Measurements from ENCODE around the gene NR6A1.
"Not testable (repeated sequence)": the region's sequence is repeated elsewhere in the genome, so short reads cannot be mapped to it uniquely, and the experiment has no call there.

The NR6A1 gene

GRCh38 chr9:124776954-124777648 lies 6.0 kb upstream of the NR6A1 start, which contains the start of gene OLFML2A:
Gene OLFML2A (plus strand): TSS chr9:124777133. CDS start chr9:124777271, 138 bp downstream.
- no peak for DNase-seq (ENCODE audit: low read depth in 2 of 2)

DNA sequence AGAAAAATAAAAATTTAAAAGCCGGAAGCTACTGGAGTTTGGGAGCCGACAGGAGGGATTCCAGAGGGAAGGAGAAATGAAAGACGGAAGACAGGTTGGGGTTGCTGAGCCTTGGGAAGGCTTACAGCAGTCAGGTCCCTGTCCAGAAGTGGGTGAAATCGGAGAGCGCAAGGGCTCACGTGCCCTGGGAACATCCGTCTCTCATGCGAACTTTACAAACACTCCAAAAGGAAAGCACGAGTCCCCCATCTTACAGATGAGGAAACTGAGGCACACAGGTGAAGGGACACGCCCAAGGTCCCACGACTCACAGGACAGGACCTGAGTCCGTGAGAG lies 5.5 kb upstream of the NR6A1 start:
- no peak for DNase-seq (ENCODE audit: low read depth in 2 of 2)

GRCh38 chr9:124774129-124774978 lies 3.2 kb upstream of the NR6A1 start:
- peak; percentile 60 to 61 for DNase-seq (ENCODE audit: low read depth in 2 of 2)

DNA sequence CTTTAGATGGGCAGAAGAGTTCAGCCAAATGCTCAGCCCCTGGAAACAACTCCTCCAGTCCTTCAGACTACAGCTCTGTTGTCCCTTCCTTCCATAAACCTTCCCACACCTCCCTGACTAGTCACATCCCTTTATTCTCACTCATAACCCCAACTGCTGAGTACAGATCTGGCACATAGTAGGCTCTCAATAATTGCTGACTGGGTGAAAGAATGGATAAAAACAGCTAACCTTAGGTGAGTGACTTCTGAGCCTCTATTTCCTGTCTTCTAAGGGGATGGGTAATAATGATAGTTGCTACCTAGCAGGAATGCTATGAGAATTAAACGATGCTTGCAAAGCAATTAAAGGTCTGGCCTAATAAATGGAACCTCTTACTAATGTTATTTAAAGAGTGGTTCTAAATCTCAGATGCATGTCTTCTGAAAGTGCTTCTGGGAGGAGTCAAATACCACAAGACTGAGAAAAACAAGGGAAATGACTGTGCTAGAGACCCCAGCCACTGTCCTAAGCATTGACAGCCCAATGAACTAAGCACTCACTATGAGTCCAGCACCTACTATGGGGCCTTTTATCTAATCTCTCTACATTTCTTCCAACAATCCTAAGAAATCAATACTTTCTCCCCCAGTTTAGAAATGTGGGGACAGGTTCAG lies 2.5 kb upstream of the NR6A1 start:
- DNase-seq (ENCODE audit: low read depth in 2 of 2): no peak

DNA sequence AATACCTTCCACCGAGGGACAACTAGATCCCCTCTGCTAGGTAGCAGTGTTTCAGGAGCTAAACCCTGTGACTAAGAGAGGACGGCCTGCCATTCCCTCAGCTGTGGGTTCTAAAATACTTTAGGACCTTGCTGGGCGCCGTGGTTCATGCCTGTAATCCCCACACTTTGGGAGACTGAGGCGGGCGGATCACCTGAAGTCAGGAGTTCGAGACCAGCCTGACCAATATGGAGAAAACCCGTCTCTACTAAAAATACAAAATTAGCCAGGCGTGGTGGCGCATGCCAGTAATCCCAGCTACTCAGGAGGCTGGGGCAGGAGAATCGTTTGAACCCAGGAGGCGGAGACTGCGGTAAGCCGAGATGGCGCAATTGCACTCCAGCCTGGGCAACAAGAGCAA lies 1.8 kb upstream of the NR6A1 start:
- not testable (repeated sequence) for DNase-seq (ENCODE audit: low read depth in 2 of 2)

GRCh38 chr9:124771867-124772679 lies 962 bp upstream of the NR6A1 start:
- DNase-seq (ENCODE audit: low read depth in 2 of 2): no peak

- no peak for DNase-seq (ENCODE audit: low read depth in 2 of 2)
Measured at GRCh38 chr9:124770359-124771020, 621 bp downstream of the NR6A1 start.

DNA sequence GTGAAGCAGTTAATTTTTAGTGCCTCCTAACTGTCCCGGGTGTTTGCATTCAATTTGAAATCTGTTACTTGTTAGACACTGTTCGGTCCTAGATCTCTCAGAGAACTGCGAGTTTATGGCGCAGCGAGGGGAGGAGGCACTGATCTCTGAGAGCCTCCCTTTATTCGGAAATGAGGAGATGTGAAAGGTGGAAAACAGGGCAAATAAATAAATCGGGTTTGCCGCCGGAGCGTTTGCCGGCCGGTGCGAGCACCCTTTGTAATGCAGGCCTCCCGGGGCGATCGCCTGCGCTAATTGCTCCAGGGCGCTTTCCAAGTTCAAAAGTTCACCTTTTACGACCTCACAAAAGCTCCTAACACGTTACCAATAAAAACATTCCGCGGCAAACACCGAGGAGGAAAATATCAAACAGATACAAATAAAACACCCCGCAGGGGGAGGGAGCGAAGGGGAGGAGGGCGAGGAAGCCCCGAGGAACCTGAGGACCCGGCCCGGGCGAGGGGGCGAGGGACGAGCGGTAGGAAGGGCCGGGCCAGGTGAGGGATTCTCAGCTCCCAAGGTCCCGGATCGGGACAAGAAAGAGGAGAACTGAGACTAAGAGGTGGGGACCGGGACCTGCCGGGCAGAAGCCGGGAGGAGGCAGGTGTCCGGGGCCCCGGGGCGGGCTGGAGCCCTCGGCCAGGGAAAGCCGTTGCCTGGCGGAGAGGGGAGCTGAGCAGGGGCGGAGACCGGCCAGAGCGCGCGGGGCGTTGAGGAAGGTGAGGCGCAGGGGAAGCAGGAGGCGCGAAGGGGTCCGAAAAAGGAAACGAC lies 1.4 kb downstream of the NR6A1 start:
- DNase-seq (ENCODE audit: low read depth in 2 of 2): no peak

DNA sequence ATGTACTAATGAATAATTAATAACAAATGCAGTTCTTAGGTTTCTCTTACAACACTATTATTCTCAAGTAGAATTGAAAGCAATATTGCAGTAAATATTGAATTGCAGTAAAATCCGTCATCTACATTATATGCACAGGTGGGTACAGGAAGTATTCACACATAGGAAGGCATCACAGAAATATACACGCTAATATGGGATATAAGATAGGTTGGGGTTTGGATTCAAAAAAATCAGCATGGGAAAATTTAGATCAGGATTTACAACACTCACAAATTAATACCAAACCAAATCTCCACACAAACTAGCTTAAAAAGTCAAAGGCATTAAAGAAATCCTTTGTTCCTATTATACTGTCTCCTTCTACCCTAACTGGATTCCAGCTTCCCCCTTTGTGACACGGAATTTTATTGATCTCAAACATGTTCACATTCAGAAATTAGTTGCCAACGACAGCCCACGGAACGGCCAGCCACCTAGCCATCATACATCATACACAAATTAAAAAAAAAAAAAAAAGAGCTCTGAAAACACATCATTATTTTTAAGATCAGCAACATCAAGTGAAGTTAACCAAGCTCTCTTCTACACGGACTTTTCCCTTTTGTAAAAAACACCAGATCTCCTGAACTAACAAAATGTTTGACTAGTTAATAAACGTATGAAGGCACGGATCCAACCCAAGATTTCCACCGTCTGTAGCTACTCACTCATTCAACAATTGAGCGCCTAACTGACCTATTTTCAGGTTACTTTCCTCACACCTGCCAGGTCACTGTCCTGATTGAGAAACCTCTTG lies 2.2 kb downstream of the NR6A1 start:
- no peak for DNase-seq (ENCODE audit: low read depth in 2 of 2)

- no peak for DNase-seq (ENCODE audit: low read depth in 2 of 2)
Measured at GRCh38 chr9:124768334-124768733, 2.8 kb downstream of the NR6A1 start.

DNA sequence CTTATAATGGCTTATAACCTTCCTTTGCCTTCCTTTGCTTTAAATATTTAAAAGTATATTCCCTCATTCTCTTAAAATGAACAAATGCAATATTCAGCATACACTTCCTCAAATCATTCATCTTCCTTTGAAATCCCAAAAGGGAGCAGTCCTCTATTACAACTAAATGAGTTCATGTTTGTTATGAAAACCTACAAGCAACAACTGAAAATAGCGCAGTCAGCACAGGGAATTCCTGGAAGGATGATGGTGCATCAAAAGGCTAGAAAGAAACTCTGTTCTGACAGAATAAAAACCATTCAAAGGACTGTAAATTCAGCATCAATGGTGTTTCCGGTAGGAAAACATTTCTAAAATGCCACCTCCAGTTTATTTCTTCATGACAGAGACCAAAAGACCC lies 3.3 kb downstream of the NR6A1 start:
- DNase-seq (ENCODE audit: low read depth in 2 of 2): no peak

DNA sequence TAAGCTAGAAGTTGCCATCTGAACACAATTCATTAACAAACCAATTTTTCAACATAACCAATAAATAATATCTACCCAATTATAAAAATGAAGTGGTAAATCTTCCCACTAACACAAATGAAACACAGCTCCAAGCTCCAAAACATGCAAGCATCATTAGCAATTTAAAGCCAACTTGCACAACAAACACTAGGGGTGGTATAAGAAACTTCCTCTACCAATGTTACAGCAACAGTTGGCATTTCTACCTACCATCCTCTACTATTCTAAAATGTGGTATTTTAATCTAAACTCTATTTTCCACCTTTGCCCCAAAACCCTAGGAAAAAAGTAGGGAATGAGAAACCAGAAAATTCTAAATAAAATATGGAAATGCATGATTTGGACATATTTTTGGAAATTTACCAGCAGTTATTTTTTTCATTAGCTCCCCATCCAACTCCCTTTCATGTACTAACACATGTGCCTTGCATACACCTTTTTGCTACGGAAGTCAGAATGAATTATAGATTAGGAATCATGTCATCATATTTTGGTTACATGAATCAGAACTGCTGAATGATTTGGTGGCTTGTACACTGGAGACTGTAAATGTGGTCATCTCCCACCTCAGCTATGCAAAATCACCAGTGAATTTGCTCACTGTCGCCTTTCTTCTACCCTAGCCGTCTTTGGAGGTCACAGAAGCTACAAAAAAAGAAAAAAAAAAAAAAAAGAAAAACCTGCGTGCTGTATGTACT lies 4.1 kb downstream of the NR6A1 start:
- no peak for DNase-seq (ENCODE audit: low read depth in 2 of 2)

DNA sequence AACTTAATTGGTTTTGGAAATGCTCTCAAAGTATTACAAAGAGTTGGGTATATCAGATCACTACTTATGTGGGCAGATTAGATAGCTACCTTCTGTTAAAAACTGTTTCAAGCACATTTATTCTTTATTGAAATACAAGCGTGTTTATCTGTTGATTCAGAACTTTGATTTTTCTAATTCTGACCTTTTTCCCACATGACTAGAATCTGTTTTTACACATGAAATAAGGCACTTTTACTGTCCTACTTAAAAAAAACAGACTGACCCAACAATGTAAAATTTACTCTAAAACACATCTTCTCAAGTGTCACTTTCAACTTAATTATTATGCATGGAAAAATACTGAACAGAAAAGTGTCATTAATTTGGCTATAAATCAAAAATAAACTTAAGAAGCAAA lies 4.8 kb downstream of the NR6A1 start:
- no peak for DNase-seq (ENCODE audit: low read depth in 2 of 2)

GRCh38 chr9:124765439-124765835 lies 5.7 kb downstream of the NR6A1 start:
- no peak for DNase-seq (ENCODE audit: low read depth in 2 of 2)

- DNase-seq (ENCODE audit: low read depth in 2 of 2): no peak
Measured at GRCh38 chr9:124764774-124765438, 6.2 kb downstream of the NR6A1 start.

DNA sequence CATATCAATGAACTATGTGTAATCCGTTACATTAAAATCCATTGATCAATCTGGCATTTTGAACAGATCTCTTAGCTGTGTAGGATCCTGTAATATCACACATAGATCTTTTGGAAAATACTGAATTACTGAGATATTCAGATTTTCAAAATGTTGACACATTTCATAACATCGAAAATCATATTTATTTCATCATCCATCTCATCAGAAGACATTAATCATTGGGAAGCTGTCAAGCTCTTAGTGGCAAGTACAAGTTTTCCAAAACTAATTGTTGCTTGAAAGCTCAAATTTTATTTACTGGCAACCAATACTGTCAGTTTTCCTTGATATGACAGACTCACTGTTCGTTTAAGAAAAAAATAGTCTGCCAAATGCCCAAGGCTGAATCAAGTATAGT lies 8.5 kb downstream of the NR6A1 start:
- DNase-seq (ENCODE audit: low read depth in 2 of 2): no peak

DNA sequence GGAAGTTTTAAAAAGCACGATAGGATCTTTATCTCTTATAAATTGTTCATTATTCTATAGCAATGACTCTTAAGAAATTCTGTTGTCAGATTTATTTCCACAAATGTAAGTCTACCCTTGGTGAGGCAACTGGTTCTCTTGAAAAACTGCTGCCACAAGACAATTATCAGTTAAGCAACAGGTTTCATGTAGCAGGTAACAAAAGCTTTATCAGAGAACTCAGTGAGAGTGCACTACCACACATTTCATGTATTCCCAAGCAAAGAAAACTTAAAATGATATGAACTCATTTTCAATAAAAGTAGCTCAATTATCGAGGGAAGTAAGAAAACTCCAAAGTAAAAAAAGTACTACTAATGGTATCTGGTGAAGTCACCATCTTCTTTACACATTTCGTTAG lies 9.4 kb downstream of the NR6A1 start:
- DNase-seq (ENCODE audit: low read depth in 2 of 2): no peak

DNA sequence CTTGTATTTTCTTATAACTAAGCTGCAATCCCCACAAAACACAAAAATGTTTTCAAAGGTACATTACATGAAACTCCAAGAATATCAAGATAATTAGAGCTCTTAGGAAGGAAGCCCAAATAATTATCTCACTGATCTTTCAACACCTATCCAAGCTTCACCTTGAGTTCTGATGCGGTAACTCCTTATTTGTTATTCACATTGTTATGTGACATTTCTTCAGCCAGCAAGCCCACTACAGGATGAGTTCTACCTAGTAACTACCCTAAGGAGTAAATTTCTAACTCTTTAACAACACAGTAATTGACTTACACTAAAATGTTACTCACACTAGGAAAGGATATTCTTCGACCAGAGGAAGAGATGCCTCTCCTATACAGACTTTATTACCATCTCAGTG lies 9.9 kb downstream of the NR6A1 start:
- no peak for DNase-seq (ENCODE audit: low read depth in 2 of 2)
